Breast epithelium (tissue), 3 donors: ENCODE results near the gene BNC2.

Experiments used
- POLR2A ChIP-seq: fragments of 450-650 bp; IDR thresholded peaks from one replicate; pipeline ENCODE4 v1.6.1; 2016; ENCODE audit warnings: antibody characterized with exemption, mild to moderate bottlenecking, moderate library complexity
- POLR2AphosphoS5 ChIP-seq, 3 donors: sonication (generic); formaldehyde crosslinking; IDR thresholded peaks; one replicate each; pipeline ENCODE4 v1.6.1; 2017; ENCODE audit warnings: antibody characterized with exemption in 3 of 3
- TF ChIP-seq, protein P1 (sequence below), 3 donors: fragments of 450-650 bp; IDR thresholded peaks; one replicate each; pipeline ENCODE4 v1.5.1; 2016 to 2017; ENCODE audit warnings: antibody characterized with exemption in 3 of 3, mild to moderate bottlenecking in 3 of 3, moderate library complexity in 3 of 3

DNA sequence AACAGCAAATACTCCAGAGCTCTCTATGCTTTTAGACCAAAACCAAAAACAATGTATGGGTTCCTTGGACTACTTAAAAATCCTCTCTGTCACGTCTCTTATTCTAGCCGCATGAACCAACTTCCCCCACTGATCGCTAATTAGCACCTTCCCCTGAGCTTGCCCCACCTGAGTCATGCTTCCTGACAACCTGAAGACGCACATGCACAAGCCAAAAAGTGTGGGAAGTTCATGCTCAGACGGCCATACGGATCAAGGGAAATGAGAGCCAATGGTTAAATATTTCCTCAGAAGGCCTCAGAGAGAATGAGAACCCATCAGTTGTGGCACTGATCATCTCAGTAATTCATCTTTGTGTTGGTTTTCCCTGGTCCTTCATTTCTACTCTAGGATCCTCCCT, 199.7 kb downstream of the BNC2 start:
- TF ChIP-seq, protein P1, sequence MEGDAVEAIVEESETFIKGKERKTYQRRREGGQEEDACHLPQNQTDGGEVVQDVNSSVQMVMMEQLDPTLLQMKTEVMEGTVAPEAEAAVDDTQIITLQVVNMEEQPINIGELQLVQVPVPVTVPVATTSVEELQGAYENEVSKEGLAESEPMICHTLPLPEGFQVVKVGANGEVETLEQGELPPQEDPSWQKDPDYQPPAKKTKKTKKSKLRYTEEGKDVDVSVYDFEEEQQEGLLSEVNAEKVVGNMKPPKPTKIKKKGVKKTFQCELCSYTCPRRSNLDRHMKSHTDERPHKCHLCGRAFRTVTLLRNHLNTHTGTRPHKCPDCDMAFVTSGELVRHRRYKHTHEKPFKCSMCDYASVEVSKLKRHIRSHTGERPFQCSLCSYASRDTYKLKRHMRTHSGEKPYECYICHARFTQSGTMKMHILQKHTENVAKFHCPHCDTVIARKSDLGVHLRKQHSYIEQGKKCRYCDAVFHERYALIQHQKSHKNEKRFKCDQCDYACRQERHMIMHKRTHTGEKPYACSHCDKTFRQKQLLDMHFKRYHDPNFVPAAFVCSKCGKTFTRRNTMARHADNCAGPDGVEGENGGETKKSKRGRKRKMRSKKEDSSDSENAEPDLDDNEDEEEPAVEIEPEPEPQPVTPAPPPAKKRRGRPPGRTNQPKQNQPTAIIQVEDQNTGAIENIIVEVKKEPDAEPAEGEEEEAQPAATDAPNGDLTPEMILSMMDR (IDR thresholded peaks at IDR 0.05): no peak
- TF ChIP-seq POLR2A (no peak), POLR2AphosphoS5 (IDR thresholded peaks at IDR 0.05) (no peak)
